ENCODE measurements around the gene KIF16B.
"Not testable (repeated sequence)": the region's sequence is repeated elsewhere in the genome, so short reads cannot be mapped to it uniquely, and the experiment has no call there.

KIF16B gene

GRCh38 chr20:16475225-16475624, 98.0 kb downstream of the KIF16B start:
- DNase-seq (ENCODE audit: low read depth, low spot score) = no peak

- DNase-seq (ENCODE audit: low read depth, low spot score) = no peak
Measured at GRCh38 chr20:16474363-16474762, 98.9 kb downstream of the KIF16B start.

- no peak for DNase-seq (ENCODE audit: low read depth, low spot score)
Measured at GRCh38 chr20:16472045-16472872, 101.0 kb downstream of the KIF16B start.

GRCh38 chr20:16469395-16469905, 103.8 kb downstream of the KIF16B start:
- no peak for DNase-seq (ENCODE audit: low read depth, low spot score)

- DNase-seq (ENCODE audit: low read depth, low spot score) = no peak
Measured at GRCh38 chr20:16462711-16463110, 110.5 kb downstream of the KIF16B start.

GRCh38 chr20:16459019-16459700, 114.1 kb downstream of the KIF16B start:
- no peak for DNase-seq (ENCODE audit: low read depth, low spot score)

GRCh38 chr20:16457514-16457913, 115.7 kb downstream of the KIF16B start:
- DNase-seq (ENCODE audit: low read depth, low spot score) = no peak

- no peak for DNase-seq (ENCODE audit: low read depth, low spot score)
Measured at GRCh38 chr20:16455324-16455723, 117.9 kb downstream of the KIF16B start.

- no peak for DNase-seq (ENCODE audit: low read depth, low spot score)
Measured at GRCh38 chr20:16451982-16452381, 121.3 kb downstream of the KIF16B start.

GRCh38 chr20:16451001-16451400, 122.2 kb downstream of the KIF16B start:
- DNase-seq (ENCODE audit: low read depth, low spot score) = no peak

GRCh38 chr20:16446991-16447390, 126.3 kb downstream of the KIF16B start:
- DNase-seq (ENCODE audit: low read depth, low spot score) = no peak

GRCh38 chr20:16446246-16446645, 127.0 kb downstream of the KIF16B start:
- no peak for DNase-seq (ENCODE audit: low read depth, low spot score)

- DNase-seq (ENCODE audit: low read depth, low spot score) = no peak
Measured at GRCh38 chr20:16445482-16445881, 127.8 kb downstream of the KIF16B start.

GRCh38 chr20:16444057-16444777, 129.0 kb downstream of the KIF16B start:
- DNase-seq (ENCODE audit: low read depth, low spot score) = no peak

- DNase-seq (ENCODE audit: low read depth, low spot score) = no peak
Measured at GRCh38 chr20:16441546-16442164, 131.6 kb downstream of the KIF16B start.

GRCh38 chr20:16440686-16441085, 132.6 kb downstream of the KIF16B start:
- no peak for DNase-seq (ENCODE audit: low read depth, low spot score)

- DNase-seq (ENCODE audit: low read depth, low spot score) = not testable (repeated sequence)
Measured at GRCh38 chr20:16439540-16439939, 133.7 kb downstream of the KIF16B start.

GRCh38 chr20:16438100-16438499, 135.1 kb downstream of the KIF16B start:
- no peak for DNase-seq (ENCODE audit: low read depth, low spot score)

- no peak for DNase-seq (ENCODE audit: low read depth, low spot score)
Measured at GRCh38 chr20:16437387-16437996, 135.8 kb downstream of the KIF16B start.

- DNase-seq (ENCODE audit: low read depth, low spot score) = peak; percentile 11
Measured at GRCh38 chr20:16434062-16434664, 139.1 kb downstream of the KIF16B start.

- no peak for DNase-seq (ENCODE audit: low read depth, low spot score)
Measured at GRCh38 chr20:16433293-16433580, 140.0 kb downstream of the KIF16B start.
